Measurements from ENCODE around the gene OBSCN.

- TF ChIP-seq CTCF (conservative IDR thresholded peaks at IDR 0.05 in 1 of 2, IDR thresholded peaks at IDR 0.05 in 1 of 2; ENCODE audit: extremely low read depth in 1 of 2, insufficient read depth in 1 of 2, low read depth in 1 of 2, low read length in 2 of 2) (no peak), EZH2 (IDR thresholded peaks at IDR 0.05; ENCODE audit: borderline replicate concordance, low read length) (no peak)
These were observed 92.1 kb downstream of the OBSCN start for GRCh38 chr1:228299901-228300300.

All from mammary epithelial cell (primary cell).